HUDEP-2 (cell line): Measurements from ENCODE around the gene SMIM5.
"Not testable (repeated sequence)": the region's sequence is repeated elsewhere in the genome, so short reads cannot be mapped to it uniquely, and the experiment has no call there.

Source experiments
- DNase-seq, 76 experiments: peaks; one replicate each; lab custom pipeline; 2025; ENCODE audit not compliant: unreplicated experiment in 76 of 76; lab: John Stamatoyannopoulos, UW

Gene SMIM5

DNA sequence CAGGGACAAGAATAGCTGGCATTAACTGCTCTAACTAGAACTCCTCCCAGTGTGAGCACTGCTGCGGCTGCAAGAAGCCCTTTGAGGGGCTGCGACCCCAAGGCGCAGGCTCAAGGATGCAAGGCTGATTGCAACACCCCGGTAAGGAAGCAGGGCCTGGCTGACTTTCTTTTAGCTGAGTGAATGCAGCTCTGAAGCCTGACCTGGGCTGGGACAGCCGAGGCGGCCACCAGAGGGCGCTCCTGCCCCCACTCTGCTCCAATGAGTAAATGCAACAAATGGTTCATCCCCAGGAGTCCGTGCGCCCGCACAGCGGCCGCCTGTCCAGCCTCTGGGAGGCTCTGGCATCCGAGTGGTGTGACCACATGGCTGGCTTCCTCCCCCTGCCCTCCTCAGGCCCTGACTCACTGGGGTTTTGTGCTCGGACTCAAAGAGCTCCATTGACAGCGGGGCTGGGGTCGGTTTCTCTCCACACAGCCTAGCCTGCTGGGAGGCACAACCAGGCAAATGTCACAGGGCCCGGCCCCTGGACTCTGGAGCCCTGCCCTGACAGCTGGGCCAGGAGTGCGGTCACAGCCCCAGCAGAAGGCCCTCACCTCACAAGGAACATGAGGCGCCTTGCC lies at the start of gene SMIM5:
SMIM5 (plus strand) TSS at position 572 of the 623 bp plus-strand sequence. CDS start 6,768 bp downstream, outside the sequence.
- peak in 74 of 76 experiments; percentile 11 to 90 (median 75) for DNase-seq

DNA sequence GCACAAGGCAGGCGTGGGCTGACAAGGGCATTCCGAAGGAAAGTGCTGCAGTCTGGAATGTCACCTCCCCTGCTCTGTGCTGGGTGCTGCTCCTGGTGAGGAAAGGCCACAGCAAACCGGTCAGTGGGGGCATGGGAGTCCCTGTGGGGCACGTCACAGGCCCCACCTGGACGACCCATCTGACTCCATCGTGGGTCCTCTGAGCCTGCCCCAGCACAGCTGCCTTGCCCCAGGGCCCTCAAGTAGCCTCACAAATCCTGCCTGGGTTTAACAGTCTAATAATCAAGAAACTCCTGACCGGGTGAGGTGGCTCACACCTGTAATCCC lies 48.4 kb upstream of the SMIM5 start:
- no peak for DNase-seq

DNA sequence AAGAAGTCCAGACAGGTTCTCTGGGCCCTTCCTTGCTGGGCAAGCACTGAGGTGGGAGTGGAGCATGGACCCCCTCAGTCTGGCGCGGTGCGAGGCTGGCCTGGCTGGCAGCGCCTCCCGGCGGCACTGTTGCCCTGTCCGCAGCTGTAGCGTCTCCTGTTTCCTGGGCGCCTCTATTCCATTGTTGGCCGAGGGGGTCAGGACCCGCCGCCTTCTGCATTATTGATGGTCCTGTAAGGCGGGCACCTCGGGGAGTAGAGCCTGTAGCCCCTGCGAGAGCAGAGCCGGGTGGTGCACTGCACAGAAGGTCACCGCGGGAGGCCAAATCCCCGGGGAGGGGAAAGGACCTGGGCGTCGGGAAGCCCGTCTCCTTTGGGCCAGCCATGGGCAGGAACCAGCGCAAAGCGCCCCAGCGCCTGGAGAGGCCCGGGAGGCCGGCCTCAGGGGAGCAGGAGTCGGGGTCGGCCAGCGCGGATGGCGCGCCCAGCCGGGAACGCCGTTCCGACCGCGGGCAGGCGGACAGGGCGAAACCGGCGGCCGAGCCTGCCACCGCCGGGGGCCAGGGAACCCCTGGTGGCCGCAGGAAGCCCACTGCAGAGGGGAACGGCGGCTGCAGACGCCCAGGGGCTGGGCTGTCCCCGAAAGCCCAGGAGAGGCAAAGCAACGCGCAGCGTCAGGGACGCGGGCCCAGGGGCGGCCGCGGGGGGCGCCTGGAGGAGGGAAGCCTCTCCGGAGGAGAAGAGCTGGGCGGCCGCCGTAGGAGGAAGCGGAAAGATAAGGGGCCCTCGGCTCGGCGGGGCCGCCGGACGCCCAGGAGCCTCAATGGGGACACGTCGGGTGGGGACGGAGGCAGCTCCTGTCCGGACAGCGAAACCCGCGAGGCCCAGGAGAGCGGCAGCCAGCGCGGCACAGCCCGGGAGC lies 45.3 kb upstream of the SMIM5 start, which contains the start of gene MYO15B:
MYO15B (plus strand) TSS at position 126 of the 921 bp plus-strand sequence; CDS start at position 384, 258 bp downstream.
- peak in 62 of 76 experiments; percentile 4 to 96 (median 45) for DNase-seq

GRCh38 chr17:75588596-75589011 lies 44.6 kb upstream of the SMIM5 start:
- peak in 16 of 76 experiments; percentile 34 to 97 (median 52) for DNase-seq

- peak in 75 of 76 experiments; percentile 34 to 99 (median 89) for DNase-seq
Observed at GRCh38 chr17:75589012-75589918, 44.0 kb upstream of the SMIM5 start.

- DNase-seq, result no peak
Observed at GRCh38 chr17:75589919-75590303, 43.3 kb upstream of the SMIM5 start.

GRCh38 chr17:75590314-75590761 lies 42.9 kb upstream of the SMIM5 start:
- DNase-seq, result no peak

- no peak for DNase-seq
Observed at GRCh38 chr17:75590849-75591721, 42.1 kb upstream of the SMIM5 start.

- DNase-seq, result no peak
Observed at GRCh38 chr17:75591722-75592302, 41.4 kb upstream of the SMIM5 start.

- DNase-seq, result no peak
Observed at GRCh38 chr17:75592348-75593020, 40.8 kb upstream of the SMIM5 start.

GRCh38 chr17:75593430-75593829 lies 39.8 kb upstream of the SMIM5 start:
- not testable (repeated sequence) for DNase-seq

- DNase-seq, result no peak
Observed at GRCh38 chr17:75594499-75595283, 38.5 kb upstream of the SMIM5 start.

DNA sequence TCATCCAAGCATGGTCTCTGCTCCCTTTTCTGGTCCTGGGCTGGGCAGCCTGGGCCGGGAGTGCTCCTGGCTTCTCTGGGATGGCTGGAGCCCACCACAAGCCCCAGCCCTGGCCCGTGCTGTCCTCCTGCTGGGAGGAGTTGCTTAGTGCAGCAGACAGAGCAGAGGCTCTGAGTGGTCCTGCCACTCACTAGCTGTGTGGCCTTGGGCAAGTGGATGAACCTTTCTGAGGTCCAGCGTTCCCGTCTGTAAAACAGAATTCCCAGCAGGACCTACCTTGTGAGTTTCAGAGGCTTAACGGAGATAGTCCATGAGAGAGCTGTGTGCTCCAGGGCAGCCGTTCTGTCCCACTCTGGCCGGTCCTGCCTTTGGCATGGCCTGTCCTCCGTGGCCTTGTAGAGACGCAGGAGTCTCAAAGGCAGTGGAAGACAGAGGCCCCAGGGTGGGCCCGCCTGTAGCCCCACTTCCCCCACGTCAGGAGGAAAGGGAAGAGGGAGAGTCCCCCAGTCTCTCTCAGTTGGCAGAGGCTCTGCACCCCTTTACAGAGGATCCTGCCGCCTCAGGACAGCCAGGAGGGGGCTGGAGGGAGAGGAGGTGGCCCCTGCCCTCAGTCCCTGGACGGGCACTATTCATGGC lies 37.8 kb upstream of the SMIM5 start:
- DNase-seq, result no peak

DNA sequence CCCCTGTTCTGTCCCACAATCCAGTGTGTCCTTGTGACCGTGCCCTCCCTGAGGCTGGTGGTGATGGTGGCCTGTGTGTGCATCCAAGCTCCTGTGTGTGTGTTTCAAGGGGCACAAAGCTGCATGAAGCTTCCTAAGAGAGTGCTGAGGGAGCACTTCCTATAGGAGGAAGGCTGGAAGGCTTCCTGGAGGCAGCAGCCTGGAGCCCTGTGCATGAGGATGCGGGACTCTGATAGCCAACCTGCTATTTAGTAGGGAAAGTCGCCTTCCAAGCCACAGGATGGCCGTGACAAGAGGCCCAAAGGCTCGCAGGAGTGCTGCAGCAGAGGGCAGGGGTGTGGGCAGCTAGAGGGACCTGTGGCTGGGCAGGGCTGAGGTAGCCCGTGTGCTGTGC lies 37.3 kb upstream of the SMIM5 start:
- no peak for DNase-seq

- no peak for DNase-seq
Observed at GRCh38 chr17:75596320-75597087, 36.7 kb upstream of the SMIM5 start.

DNA sequence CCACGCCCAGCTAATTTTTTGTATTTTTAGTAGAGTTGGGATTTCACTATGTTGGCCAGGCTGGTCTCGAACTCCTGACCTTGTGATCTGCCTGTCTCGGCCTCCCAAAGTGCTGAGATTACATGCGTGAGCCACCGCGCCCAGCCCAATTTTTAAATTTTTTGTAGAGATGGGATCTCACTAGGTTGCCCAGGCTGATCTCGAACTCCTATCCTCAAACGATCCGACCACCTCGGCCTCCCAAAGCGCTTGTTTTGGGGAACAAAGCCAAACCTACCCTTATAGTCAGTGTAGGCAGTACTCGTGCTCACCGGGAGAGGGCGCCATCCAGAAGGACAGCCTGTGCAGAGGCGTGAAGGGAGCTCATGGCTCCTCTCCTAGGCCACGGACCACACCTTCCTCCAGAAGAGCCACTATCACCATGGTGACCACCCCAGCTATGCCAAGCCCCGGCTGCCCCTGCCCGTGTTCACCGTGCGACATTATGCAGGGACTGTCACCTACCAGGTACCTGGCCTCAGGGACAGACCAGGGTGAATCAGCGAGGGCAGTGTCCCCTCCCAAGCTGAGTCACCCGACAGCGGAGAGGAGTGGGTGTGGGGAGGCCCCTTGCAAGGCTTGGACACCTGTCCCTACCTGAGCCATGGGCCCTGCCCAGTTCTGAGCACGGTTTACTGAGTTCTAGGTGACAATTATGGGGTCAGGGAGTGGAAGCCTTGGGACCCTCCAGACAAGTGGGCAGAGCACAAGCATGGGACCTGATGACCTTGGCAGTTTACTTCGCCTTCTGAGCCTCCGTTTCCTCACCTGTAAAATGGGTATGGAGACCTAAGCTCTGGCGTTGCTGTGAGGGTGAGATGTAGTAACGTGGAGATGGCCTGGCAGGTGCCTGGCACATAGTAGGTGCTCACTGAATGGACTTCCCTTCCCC lies 31.9 kb upstream of the SMIM5 start:
- DNase-seq, result peak in 68 of 76 experiments; percentile 15 to 86 (median 62)
